GM21390 (cell line): ENCODE data around the gene ATP5F1D.
A peak's percentile ranks its signal among the peaks of the same experiment; 100 is the strongest.

ENCODE experiments used
- ATAC-seq: cut with Tn5 transposase; IDR thresholded peaks from one replicate; pipeline ENCODE4 v1.9.1; 2021; ENCODE audit not compliant: unreplicated experiment

The ATP5F1D gene

DNA sequence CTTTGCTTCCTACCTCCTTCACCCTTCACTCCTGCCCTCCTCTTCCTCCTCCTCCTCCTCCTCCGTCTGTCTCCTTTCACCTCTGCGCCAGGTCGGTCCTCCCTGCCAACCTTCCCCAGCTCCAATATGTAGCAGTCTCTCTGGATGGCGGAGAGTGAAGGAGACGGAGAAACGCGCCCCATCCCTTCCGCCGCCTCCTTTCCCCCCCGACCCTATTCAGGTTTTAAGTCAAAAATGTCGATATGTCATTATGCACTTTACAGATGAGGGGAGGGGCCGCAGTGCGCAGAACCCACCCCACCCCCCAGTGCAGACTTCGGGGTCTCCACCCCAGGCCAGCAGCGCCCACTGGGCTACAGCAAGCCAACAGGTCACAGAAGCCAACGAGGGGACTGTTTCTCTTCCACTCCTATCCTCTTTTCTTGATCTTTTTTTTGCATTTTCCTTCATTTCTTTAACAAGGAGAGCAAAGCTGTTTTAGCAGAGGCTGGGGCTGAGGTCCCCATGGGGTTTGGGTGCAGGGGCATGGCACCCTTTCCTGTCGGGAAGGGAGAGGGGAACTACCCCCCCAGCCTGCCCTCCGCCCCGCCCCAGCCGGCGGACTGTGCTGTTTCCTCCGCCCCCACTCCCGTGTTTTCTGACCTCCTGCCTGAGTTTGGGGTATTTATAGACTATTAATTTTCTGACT is 16.1 kb downstream of the ATP5F1D start:
- ATAC-seq = no peak

DNA sequence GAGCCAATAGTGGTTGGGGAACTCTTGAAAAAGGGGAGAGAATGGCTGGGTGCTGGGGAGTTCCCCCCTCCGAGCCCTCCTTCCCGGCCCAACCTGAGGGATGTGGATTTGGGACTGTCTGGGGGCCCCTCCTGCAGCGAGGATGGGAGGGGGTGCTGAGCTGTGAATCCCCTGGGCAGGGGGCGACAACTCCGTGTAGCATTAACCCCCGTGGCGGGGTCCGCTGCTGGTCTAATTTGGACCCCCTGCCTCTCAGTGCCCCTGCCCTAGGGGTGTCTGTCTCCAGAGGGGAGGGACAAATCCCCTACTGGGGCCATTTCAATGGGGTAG is 16.6 kb downstream of the ATP5F1D start:
- no peak for ATAC-seq

DNA sequence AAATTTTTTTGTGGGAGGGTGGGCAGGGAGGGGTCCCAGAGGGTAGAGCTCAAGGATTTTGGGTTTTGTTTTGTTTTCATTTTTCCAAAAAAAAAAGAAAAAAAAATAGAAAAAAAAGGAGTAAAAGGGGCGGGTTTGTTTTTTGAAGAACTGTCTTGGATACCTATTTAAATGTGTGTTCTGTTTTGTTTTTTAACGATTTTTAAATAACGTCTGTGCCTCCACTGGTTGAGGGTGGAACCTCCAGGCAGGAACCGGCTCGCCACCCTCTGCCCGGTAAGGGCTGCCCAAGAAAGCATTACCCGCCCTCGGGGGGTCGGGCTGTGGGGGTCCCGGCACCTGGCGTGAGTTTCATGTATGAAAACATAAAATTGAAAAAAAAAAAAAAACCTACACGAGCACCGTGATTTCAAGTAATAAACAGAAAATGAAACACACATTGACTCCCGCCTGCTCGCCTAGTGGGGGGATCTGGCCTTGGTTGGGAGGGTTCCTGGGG is 17.2 kb downstream of the ATP5F1D start:
- no peak for ATAC-seq

DNA sequence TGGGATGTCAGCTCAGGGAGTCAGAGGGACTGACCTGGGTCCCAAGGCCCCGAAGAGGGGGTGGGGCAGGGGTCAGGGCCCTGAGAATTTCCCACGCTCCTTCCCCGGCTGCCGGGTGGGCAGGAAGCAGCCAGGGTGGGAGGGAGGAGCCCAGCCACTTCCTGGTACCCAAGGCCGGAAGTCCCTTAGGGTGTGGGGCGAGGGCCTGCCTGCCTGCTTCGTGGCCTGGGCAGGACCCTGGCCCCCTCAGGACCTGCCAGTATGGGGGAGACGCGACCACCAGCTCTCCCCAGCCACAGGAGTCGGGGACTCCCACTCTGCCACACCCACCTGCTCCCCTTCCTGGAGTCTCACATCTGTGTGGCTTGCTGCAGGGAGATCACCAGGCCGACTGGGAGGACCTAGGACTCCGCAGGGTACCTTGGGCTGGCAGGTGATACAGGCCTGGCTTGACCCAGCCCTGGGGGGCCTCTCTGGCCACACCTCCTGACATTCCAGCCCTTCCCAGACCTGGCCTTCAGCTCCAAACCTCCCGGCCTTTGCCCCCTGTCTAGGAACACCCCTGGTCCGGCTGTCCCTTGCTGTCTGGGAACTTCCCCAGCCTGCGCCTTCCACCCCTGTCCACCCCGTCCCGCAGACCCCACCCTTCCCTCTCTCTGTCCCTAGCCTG is 17.8 kb downstream of the ATP5F1D start:
- ATAC-seq = no peak

DNA sequence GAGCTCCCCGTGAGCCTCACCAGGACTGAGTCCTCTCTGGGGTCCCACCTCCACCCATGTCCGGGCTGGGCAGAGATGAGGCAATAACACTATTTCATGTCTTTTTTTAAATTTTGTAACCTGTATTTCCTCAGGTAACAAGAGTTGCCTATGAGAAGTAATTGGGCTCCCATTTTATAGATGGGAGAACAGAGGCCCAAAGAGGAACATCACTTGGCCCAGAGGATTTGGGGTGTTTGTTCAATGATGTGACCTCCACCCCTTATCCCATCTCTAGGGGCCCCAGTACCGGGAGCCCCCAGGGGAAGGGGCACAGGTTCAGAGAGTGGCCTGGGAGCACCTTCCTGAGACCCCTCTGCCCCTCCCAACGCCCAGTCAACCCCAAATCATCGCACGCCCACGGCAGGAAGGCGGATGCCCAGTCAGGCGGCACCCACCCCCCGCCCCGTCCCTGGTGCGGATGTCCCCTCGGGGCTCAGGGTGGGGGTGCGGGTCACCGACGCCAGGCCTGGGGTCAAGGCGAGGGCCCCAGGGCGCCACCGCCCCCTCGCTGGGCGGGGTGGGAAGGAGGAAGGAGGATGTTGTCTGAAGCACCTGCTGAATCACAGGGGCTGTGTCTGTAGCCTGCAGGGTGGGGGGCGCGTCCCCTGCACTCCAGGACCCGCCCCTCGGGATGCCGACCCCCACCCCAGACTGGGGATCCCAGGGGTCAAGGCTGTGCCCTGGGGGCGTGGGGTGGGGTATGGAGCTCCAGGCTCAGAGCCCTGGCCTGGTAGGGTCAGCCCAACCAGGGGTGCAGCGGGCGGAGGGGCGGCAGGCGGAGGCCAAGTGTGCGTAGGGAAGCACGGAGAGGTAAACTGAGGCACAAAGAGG is 18.6 kb downstream of the ATP5F1D start:
- peak; percentile 1 for ATAC-seq

DNA sequence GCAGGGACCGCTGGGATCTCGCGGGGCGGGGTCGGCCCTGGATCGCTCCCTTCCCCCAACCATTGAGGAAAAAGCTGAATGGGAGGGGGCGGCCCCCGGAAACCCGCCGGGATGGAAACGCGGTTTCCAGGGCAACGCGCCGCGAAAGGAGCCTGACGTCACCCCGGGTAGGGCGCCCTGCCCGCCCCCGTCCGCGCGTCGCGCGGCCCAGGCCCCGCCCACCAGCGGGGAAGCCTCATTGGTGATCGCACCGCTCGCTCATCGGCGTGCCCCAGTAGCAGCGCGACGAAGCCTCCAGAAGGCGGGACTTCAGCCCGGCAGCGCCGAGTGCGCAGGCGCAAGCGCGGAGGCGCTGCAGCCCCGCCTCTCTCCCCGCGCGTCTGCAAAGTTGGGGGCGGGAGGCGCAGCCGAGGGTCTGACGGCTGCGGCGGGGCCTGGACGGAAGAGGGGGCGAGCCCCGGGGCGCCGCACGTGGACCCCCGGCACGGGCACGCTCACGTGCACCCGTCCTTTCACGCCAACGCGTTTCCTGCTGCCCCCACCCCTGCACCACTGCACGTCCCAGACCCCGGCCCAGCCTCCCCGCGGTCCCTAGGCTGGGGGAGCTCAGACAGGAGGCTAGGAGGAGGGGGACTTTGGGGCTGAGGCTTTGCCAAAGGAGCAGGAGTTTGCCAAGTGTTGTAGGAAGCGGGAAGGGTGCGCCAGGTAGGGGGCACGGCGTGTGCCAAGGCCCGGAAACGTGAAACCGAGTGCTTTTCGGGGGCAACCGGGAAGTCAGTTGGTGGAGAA is 19.4 kb downstream of the ATP5F1D start:
- peak; percentile 48 for ATAC-seq

DNA sequence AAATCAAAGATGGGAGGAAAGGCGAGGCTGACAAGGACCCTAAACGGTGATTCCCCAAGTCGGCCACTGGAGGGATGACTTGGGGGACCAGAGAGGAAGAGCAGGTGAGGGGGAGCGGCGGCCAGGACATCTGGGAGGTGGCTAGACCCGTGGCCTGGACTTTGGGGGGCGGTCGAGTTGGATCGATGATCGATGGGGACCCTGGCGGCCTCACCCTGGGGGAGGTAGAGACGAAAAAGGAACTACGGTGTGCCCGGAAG is 19.9 kb downstream of the ATP5F1D start:
- no peak for ATAC-seq

DNA sequence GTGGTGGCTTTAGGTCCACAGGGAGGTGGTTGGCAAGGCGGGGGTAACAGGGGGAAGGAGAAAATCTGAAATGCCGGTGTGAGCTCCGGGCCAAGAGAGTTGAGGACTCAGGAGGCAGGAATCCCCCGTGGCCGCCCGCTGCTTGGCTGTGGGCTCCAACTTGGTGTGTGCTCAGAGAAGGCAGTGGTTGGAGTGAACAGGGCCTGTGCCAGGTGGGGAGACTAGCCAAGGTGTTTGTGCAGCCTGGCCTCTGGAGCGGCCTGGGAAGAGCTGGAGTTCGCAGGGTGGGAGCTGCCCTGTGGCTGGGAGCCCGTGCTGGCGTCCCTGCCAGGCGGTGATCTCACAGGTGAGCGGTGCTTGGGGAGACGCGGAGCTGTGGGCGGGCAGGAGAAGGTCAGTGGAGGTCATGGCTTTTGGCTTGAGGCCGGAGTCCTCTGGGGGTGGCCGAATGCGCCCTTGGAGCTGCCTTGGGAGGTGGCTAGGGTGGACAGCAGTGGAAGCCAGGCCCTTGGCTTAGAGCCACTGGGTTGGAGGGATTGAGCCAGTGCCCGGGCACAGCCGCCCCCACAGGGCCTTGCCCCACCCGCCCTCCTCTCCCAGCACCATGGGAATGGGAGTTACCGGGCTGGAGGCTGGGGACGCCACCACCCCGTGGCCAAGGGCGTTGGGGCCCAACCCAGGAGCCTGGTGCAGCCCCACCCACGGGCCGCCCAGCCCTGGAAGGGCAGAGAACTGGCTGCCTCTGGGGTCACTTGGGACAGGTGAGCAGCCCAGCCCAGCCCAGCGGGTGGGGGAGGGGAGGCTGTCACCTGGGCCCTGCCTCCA is 20.5 kb downstream of the ATP5F1D start:
- ATAC-seq = no peak

DNA sequence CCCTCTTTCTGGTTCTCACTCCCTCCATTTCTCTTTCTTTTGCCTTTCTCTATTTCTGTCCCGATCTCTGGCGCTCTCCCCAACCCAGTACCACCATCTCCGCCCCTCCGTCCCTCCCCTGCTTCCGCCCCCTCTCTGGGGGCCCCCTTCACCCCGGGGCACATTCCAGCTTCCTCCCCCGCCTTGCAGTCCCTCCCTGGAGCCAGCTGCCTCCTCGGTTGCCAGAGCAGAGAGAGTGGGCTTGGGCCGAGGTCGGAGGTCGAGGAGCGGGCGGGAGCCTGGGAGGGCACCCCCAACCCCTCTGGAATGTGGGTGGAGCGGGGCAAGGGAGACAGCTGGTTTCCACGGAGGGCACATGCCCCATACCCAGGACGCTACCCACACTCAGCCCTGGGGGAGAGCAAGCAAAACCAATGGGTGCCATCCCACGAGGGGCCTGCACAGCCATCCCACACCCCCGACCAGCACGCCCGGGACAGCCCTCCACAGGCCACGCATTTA is 21.1 kb downstream of the ATP5F1D start:
- ATAC-seq = no peak

DNA sequence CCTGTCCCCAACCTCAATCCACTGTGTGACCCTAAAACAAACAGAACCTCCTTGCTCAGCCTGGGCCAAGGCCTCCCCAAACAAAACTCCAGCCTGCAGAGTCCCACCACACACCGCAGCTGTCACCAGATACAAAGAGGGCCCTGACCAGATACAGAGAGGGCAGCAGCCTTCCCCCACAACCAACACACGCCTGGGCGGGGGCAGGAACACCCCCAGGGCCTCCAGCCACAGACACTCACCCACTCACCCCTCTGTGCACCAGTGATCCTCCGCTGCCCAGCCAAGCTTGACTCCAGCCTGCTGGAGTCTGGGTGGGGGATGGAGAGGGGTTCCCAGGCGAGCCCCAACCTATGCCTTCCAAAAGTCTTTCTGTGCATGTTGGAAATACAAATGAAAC is 21.6 kb downstream of the ATP5F1D start:
- no peak for ATAC-seq

DNA sequence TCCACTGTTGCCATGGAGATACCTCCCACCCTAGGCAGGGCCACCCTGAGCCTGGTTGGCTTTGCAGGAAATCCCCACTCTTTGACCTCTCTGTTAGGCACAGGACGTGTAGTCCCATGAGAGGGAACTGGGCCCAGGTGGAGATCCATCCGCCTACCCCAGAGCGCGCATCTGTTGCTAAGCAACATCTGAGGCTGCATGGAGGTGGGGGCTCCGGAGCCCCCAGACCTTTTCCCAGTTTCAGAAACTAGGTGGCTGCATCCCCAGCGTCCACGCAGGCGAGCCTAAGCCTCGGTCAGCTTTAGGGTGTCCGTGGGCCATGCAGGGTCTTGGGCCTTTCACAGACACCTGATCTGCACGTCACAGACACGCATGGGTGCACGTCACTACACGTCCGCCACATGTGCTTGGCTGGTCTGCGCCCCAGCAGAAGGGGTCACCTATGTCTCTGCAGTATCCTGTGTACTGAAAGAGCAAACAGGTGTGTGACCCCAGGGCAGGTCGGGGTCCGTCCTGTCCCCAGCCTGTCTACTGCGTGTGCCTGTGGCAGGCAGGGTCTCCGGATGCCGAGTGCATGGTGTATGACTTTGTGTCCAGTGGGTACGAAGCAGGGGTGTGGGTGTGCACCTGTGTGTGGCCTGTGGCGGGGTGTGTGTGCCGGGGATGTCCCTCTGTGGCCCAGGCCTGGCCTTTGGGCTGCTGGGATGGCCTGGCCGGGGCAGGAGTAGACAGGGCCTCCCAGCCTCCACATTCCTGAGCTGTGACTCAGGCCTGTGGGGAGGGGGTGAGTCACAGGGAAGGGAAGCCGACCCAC is 23.5 kb downstream of the ATP5F1D start:
- no peak for ATAC-seq

DNA sequence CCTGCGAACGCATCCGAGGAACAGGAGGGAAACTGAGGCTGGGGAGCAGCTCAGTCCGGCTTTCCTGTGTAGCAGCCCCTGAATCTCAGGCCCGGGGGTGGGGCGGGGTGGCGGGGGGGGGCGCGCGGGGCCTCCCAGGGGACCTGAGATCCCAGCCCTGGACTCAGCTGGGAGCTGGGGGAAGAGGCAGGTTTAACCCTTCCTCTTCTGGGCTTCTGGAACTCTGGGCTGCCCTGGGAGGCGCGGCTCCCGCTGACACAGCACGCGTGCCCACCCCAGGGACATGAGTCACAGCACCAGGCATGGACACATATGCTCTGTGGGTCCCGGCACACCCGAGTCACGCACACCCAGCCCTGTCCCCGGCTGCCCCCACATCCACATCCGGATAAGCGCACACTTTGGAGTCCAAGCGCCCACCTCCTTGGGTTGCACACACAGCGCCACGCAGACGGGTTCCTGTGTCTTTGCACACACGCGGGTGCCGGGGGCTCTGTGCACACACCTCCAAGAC is 24.1 kb downstream of the ATP5F1D start:
- no peak for ATAC-seq

DNA sequence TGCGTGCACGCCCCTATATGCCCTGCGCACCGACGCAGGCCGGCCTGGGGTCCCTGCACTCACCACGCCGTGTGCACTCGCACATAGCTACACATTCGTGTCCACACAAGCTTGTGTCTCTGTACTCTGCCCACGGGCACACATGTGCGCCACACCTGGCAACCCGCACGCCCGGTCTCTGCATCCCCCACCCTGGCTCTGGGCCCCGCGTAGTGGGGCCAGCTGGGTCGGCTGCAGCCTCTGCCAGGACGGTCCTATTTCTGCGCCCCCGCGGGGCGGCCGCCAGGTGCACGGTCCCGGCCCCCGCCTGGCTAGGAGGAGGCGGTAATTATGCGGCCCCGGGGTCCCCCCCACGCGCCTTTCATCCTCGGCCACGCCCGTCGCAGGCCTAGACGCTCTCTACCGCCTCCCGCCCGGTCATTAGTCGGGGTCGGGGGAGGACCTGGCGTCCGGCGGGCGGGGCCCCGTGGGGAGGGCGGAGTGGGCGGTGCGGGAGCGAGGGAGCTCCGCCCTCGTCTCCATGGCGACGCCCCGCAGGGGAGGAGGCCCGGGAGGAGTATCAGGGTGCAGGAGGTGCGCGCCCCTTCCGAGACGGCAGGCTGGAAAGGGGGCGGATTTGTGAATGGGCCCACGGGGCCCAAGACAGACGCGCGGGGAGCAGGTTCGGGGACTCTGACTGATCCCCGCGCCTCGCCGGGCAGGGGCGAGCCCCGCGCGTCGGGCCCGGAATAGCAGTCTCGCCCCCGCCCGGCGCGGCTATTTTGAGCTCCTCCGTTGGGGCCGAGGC is 24.8 kb downstream of the ATP5F1D start:
- peak; percentile 24 for ATAC-seq

DNA sequence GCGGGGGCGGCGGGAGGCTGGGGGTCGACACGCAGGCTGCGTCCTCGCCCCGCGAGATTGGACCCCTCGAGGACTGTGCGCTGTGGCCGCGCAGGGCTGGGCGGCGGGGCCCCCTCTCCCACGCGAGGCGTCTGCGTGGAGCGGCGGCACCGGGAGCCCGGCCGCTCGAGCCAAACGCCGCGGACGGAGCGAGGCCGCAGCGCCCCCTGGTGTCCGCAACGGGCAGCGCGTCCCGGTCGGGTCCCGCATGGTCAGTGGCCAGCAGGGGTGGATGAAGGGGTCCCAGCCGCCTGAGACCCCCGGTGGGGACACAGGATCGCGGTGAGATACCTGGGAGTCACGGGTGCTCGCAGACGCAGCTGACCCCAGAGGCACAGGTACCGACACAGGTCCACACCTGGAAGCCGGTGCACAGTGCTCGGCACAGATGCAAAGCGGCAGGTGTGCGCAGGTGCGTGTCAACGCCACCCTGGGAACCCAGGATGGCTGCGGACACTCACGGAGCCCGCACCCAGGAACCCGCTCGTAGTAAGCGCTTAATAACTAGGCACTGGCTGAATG is 25.4 kb downstream of the ATP5F1D start:
- peak; percentile 11 for ATAC-seq

DNA sequence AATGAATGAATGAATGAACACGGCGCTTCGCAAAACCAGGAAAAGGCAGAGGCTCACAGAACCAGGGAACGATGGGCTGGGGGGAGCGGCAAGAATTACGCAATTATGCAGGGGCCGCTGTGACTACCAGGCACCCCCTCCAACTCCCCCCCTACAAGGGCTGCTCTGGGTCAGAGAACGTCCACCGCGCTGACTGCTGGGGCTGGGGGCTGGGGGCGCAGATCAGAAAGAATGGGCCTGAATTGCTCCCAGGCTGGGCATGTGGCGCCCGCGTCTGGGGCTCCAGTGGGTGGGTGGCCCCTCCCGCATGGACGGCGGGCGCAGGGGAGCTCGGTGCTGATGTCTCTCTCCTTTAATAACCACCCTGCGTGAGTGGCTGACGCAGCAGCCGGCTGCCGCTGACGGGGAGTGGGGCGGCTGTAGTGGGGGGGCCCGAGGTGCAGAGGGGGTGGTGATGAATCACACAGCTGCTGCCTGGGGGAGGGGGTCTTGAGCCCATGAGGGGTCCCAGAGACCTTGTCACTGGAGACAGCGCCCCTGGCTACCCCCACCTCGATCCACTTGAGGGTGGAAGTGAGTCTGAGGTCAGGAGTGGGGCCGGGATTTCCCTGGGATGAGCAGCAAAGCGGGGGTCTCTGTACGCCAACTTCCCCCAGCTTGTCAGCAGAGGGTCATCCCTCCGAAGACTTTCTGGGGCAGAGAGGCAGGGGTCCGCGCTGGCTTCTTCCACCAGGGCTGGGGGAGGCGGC is 26.1 kb downstream of the ATP5F1D start:
- ATAC-seq = no peak

DNA sequence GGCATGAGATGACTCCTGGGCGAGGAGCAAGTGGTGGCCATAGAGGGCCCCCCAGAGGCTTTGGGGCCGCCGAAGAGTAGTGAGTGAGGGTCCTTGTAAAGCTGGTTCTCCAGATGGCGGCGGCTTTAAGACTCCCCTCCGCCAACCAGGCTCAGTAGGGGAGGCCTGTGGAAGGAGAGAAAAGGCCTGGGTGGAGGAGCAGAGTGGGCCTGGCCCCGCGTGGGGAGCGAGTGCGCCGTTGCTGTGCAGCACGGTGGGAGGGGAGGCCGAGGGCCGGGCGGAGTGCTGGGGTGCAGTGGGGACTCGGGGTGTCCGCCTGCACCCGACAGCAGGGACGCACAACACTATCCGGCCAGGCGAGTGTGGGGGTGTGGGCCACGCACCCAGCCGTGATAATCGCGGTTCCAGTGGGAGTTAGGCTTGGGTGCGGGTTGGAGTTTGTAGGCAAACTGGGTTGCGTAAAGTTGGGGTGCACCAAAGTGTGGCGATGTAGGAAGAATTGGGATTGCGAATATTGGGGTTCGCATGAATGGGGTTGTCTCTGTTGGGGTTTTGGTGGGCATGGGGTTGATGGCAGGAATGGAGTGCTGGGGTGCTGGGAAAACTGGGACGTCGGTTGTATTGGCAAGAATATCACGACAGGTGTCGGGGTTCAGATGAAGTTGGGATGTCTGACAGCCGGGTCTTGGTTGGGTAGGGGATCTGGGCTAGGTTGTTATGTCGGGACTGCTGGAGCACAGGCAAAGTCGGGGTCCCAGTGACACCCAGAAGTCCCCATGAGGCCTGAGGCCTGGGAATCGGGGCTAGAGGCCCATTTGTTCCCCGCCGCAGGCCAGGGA is 26.9 kb downstream of the ATP5F1D start:
- no peak for ATAC-seq
